Measurements from ENCODE around the gene ERC1.

Gene ERC1

GRCh38 chr12:1273051-1273450 is 282.0 kb downstream of the ERC1 start:
- H3K9me3 ChIP-seq (ENCODE audit: control insufficient read depth in 2 of 2, low read length in 2 of 2): no peaks in the 10 kb centered on the region

DNA sequence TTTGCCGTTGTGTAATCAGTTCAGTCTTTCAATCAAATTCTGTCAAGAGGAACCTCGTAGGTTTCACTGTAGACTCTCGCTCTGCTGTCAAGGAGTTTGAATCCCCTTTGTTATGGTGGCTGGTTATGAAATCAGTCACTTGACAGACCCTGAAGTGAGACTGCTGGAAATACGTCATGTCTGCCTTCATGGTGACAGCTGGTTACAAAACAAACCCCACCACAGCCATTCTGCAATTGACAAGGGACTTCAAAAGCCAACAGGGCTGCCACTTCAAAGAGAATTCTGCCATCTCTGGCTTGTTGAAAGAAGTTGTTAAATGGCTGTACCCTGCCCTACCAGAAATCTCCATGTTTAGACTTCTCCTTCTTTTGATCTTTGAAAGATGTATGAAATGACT is 286.9 kb downstream of the ERC1 start:
- Histone ChIP-seq H3K36me3 (ENCODE audit: control insufficient read depth in 2 of 2, insufficient read depth in 2 of 2, low read length in 2 of 2) (no peaks in the 10 kb centered on the region), H3K4me1 (ENCODE audit: control insufficient read depth in 2 of 2, insufficient read depth in 2 of 2, low read length in 2 of 2) (no peaks in the 10 kb centered on the region), H3K9me3 (ENCODE audit: control insufficient read depth in 2 of 2, low read length in 2 of 2) (no peaks in the 10 kb centered on the region), H3K27me3 (ENCODE audit: control insufficient read depth in 2 of 2, insufficient read depth in 2 of 2, low read length in 2 of 2) (no peaks in the 10 kb centered on the region), H3K27ac (ENCODE audit: low read depth in 2 of 2, low read length in 2 of 2) (no peak overlapping the region), H3K9ac (ENCODE audit: low read depth in 1 of 2, low read length in 2 of 2) (no peak overlapping the region), H3K4me3 (ENCODE audit: low read length in 2 of 2) (no peak overlapping the region)

More at GRCh38 chr12:1273051-1273450, 282.0 kb downstream of the ERC1 start:
- Histone ChIP-seq H3K27ac (ENCODE audit: low read depth in 2 of 2, low read length in 2 of 2) (no peak overlapping the region), H3K36me3 (ENCODE audit: control insufficient read depth in 2 of 2, insufficient read depth in 2 of 2, low read length in 2 of 2) (no peaks in the 10 kb centered on the region), H3K4me3 (ENCODE audit: low read length in 2 of 2) (no peak overlapping the region), H3K27me3 (ENCODE audit: control insufficient read depth in 2 of 2, insufficient read depth in 2 of 2, low read length in 2 of 2) (no peaks in the 10 kb centered on the region), H3K4me1 (ENCODE audit: control insufficient read depth in 2 of 2, insufficient read depth in 2 of 2, low read length in 2 of 2) (no peaks in the 10 kb centered on the region), H3K9ac (ENCODE audit: low read depth in 1 of 2, low read length in 2 of 2) (no peak overlapping the region)

GRCh38 chr12:1279050-1279449 is 288.0 kb downstream of the ERC1 start:
- Histone ChIP-seq H3K27ac (ENCODE audit: low read depth in 2 of 2, low read length in 2 of 2) (no peak overlapping the region), H3K4me3 (ENCODE audit: low read length in 2 of 2) (no peak overlapping the region), H3K27me3 (ENCODE audit: control insufficient read depth in 2 of 2, insufficient read depth in 2 of 2, low read length in 2 of 2) (no peaks in the 10 kb centered on the region), H3K9me3 (ENCODE audit: control insufficient read depth in 2 of 2, low read length in 2 of 2) (no peaks in the 10 kb centered on the region), H3K36me3 (ENCODE audit: control insufficient read depth in 2 of 2, insufficient read depth in 2 of 2, low read length in 2 of 2) (no peaks in the 10 kb centered on the region), H3K9ac (ENCODE audit: low read depth in 1 of 2, low read length in 2 of 2) (no peak overlapping the region), H3K4me1 (ENCODE audit: control insufficient read depth in 2 of 2, insufficient read depth in 2 of 2, low read length in 2 of 2) (no peaks in the 10 kb centered on the region)

DNA sequence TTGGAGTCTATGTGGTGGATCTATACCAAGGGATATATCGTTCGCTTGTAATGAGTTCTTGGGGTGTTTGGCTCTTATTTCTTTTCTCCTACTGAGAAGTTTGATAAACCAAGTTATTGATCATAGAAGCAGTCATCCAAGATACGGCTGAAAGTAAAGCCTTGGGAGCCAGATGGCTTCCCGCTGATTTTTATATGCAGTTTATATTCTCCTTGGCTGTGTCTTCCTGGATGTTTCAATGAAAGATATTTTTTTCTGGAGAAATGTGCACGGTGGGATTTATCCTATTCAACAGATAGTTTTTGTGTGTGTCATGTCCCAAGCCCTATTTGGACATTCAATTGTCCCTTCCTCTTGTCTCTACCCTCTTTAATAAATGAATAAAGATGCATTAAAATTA is 289.0 kb downstream of the ERC1 start:
- H3K9ac ChIP-seq (ENCODE audit: low read depth in 1 of 2, low read length in 2 of 2): no peak overlapping the region
- no peaks in the 10 kb centered on the region for H3K9me3 ChIP-seq (ENCODE audit: control insufficient read depth in 2 of 2, low read length in 2 of 2)

DNA sequence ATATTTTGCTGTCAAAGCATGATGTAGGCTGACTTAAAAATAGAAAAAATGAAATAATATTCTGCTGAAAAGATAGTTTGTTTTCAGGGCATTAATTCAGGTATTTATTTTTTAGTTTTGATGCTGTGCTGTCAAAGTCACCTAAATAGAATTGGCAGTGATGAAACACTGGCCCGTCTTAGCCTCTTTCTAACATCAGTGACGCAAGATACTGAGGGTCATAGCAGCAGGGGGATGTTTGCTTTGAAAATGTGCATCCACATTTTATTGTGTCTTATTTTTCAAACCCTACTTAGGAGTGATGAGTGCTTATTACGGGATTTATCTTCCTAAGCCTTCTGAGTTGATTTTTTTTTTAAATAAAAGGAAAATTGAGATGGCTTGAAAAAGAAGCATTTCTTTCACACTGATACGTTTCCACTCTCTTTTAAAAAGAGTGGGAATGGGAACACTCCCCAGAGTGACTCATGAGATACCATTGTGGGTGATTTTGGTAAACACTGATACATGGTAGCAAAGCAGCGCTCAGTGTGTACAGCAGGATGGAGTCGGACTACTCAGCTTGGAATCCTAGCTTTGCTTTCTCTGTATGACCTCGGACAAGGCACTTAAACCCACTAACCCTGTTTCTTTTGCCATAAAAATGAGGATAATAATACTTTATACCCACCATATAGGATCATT is 290.8 kb downstream of the ERC1 start:
- H3K4me1 ChIP-seq (ENCODE audit: control insufficient read depth in 2 of 2, insufficient read depth in 2 of 2, low read length in 2 of 2): no peaks in the 10 kb centered on the region
- no peak overlapping the region for H3K27ac ChIP-seq (ENCODE audit: low read depth in 2 of 2, low read length in 2 of 2)
- H3K27me3 ChIP-seq (ENCODE audit: control insufficient read depth in 2 of 2, insufficient read depth in 2 of 2, low read length in 2 of 2): no peaks in the 10 kb centered on the region
- H3K9ac ChIP-seq (ENCODE audit: low read depth in 1 of 2, low read length in 2 of 2): no peak overlapping the region
- H3K36me3 ChIP-seq (ENCODE audit: control insufficient read depth in 2 of 2, insufficient read depth in 2 of 2, low read length in 2 of 2): no peaks in the 10 kb centered on the region
- H3K4me3 ChIP-seq (ENCODE audit: low read length in 2 of 2): no peak overlapping the region
- no peaks in the 10 kb centered on the region for H3K9me3 ChIP-seq (ENCODE audit: control insufficient read depth in 2 of 2, low read length in 2 of 2)

More for the DNA sequence above, 289.0 kb downstream of the ERC1 start:
- Histone ChIP-seq H3K4me1 (ENCODE audit: control insufficient read depth in 2 of 2, insufficient read depth in 2 of 2, low read length in 2 of 2) (no peaks in the 10 kb centered on the region), H3K4me3 (ENCODE audit: low read length in 2 of 2) (no peak overlapping the region), H3K36me3 (ENCODE audit: control insufficient read depth in 2 of 2, insufficient read depth in 2 of 2, low read length in 2 of 2) (no peaks in the 10 kb centered on the region), H3K27me3 (ENCODE audit: control insufficient read depth in 2 of 2, insufficient read depth in 2 of 2, low read length in 2 of 2) (no peaks in the 10 kb centered on the region), H3K27ac (ENCODE audit: low read depth in 2 of 2, low read length in 2 of 2) (no peak overlapping the region)

- H3K27ac ChIP-seq (ENCODE audit: low read depth in 2 of 2, low read length in 2 of 2): no peak overlapping the region
- H3K9me3 ChIP-seq (ENCODE audit: control insufficient read depth in 2 of 2, low read length in 2 of 2): no peaks in the 10 kb centered on the region
- H3K9ac ChIP-seq (ENCODE audit: low read depth in 1 of 2, low read length in 2 of 2): no peak overlapping the region
- no peaks in the 10 kb centered on the region for H3K36me3 ChIP-seq (ENCODE audit: control insufficient read depth in 2 of 2, insufficient read depth in 2 of 2, low read length in 2 of 2)
- no peak overlapping the region for H3K4me3 ChIP-seq (ENCODE audit: low read length in 2 of 2)
- no peaks in the 10 kb centered on the region for H3K27me3 ChIP-seq (ENCODE audit: control insufficient read depth in 2 of 2, insufficient read depth in 2 of 2, low read length in 2 of 2)
- no peaks in the 10 kb centered on the region for H3K4me1 ChIP-seq (ENCODE audit: control insufficient read depth in 2 of 2, insufficient read depth in 2 of 2, low read length in 2 of 2)
These were observed 291.8 kb downstream of the ERC1 start for GRCh38 chr12:1282670-1283315.

GRCh38 chr12:1283316-1283715 is 292.3 kb downstream of the ERC1 start:
- no peaks in the 10 kb centered on the region for H3K9me3 ChIP-seq (ENCODE audit: control insufficient read depth in 2 of 2, low read length in 2 of 2)
- H3K27me3 ChIP-seq (ENCODE audit: control insufficient read depth in 2 of 2, insufficient read depth in 2 of 2, low read length in 2 of 2): no peaks in the 10 kb centered on the region
- no peak overlapping the region for H3K27ac ChIP-seq (ENCODE audit: low read depth in 2 of 2, low read length in 2 of 2)
- H3K9ac ChIP-seq (ENCODE audit: low read depth in 1 of 2, low read length in 2 of 2): no peak overlapping the region
- no peaks in the 10 kb centered on the region for H3K36me3 ChIP-seq (ENCODE audit: control insufficient read depth in 2 of 2, insufficient read depth in 2 of 2, low read length in 2 of 2)
- no peaks in the 10 kb centered on the region for H3K4me1 ChIP-seq (ENCODE audit: control insufficient read depth in 2 of 2, insufficient read depth in 2 of 2, low read length in 2 of 2)
- H3K4me3 ChIP-seq (ENCODE audit: low read length in 2 of 2): no peak overlapping the region

DNA sequence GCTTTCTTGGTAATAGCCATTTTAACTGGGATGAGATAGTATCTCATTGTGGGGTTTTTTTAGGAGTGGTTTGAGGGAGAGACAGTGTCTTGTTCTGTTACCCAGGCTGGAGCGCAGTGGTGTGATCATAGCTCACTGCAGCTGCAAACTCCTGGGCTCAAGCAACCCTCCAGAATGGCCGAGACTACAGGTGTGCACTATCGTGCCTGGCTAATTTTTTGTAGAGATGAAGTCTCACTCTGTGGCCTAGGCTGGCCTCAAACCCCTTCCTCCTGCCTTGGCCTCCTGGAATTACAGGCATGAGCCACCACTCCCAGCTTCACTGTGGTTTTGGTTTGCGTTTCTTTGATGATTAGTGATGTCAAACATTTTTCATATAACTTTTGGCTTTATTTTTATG is 293.6 kb downstream of the ERC1 start:
- Histone ChIP-seq H3K9ac (ENCODE audit: low read depth in 1 of 2, low read length in 2 of 2) (no peak overlapping the region), H3K27me3 (ENCODE audit: control insufficient read depth in 2 of 2, insufficient read depth in 2 of 2, low read length in 2 of 2) (no peaks in the 10 kb centered on the region), H3K36me3 (ENCODE audit: control insufficient read depth in 2 of 2, insufficient read depth in 2 of 2, low read length in 2 of 2) (no peaks in the 10 kb centered on the region), H3K9me3 (ENCODE audit: control insufficient read depth in 2 of 2, low read length in 2 of 2) (no peaks in the 10 kb centered on the region), H3K27ac (ENCODE audit: low read depth in 2 of 2, low read length in 2 of 2) (no peak overlapping the region), H3K4me1 (ENCODE audit: control insufficient read depth in 2 of 2, insufficient read depth in 2 of 2, low read length in 2 of 2) (no peaks in the 10 kb centered on the region), H3K4me3 (ENCODE audit: low read length in 2 of 2) (no peak overlapping the region)

GRCh38 chr12:1287446-1287975 is 296.5 kb downstream of the ERC1 start:
- Histone ChIP-seq H3K9me3 (ENCODE audit: control insufficient read depth in 2 of 2, low read length in 2 of 2) (no peaks in the 10 kb centered on the region), H3K36me3 (ENCODE audit: control insufficient read depth in 2 of 2, insufficient read depth in 2 of 2, low read length in 2 of 2) (peaks cover 0 to 5% of the 10 kb centered on the region in 2 donors), H3K4me1 (ENCODE audit: control insufficient read depth in 2 of 2, insufficient read depth in 2 of 2, low read length in 2 of 2) (no peaks in the 10 kb centered on the region), H3K27ac (ENCODE audit: low read depth in 2 of 2, low read length in 2 of 2) (no peak overlapping the region), H3K9ac (ENCODE audit: low read depth in 1 of 2, low read length in 2 of 2) (no peak overlapping the region), H3K4me3 (ENCODE audit: low read length in 2 of 2) (no peak overlapping the region), H3K27me3 (ENCODE audit: control insufficient read depth in 2 of 2, insufficient read depth in 2 of 2, low read length in 2 of 2) (no peaks in the 10 kb centered on the region)

DNA sequence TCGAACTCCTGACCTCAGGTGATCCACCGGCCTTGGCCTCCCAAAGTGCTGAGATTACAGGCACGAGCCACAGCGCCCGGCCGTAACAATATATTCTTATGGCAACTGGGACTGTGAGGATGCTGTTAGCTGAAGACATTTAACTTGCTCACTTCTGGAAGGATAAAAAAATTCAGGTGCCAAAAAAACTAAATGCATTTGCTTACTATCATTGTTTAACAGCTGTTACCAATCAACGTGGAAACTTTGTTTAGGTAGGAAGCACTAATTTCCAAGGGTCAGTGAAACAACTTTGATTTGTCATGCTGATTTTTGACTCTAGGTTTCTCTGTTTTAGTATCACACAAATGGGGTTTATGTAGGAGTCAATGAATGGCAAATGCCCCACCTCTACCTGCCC is 297.3 kb downstream of the ERC1 start:
- H3K36me3 ChIP-seq (ENCODE audit: control insufficient read depth in 2 of 2, insufficient read depth in 2 of 2, low read length in 2 of 2): peaks cover 0 to 5% of the 10 kb centered on the region in 2 donors

More for the DNA sequence above, 297.3 kb downstream of the ERC1 start:
- no peak overlapping the region for H3K4me3 ChIP-seq (ENCODE audit: low read length in 2 of 2)
- H3K9ac ChIP-seq (ENCODE audit: low read depth in 1 of 2, low read length in 2 of 2): no peak overlapping the region
- no peaks in the 10 kb centered on the region for H3K27me3 ChIP-seq (ENCODE audit: control insufficient read depth in 2 of 2, insufficient read depth in 2 of 2, low read length in 2 of 2)
- no peaks in the 10 kb centered on the region for H3K9me3 ChIP-seq (ENCODE audit: control insufficient read depth in 2 of 2, low read length in 2 of 2)
- no peaks in the 10 kb centered on the region for H3K4me1 ChIP-seq (ENCODE audit: control insufficient read depth in 2 of 2, insufficient read depth in 2 of 2, low read length in 2 of 2)
- H3K27ac ChIP-seq (ENCODE audit: low read depth in 2 of 2, low read length in 2 of 2): no peak overlapping the region
